Measurements from ENCODE around the gene C22orf23.
A peak's percentile ranks its signal among the peaks of the same experiment; 100 is the strongest.

Gene C22orf23

DNA sequence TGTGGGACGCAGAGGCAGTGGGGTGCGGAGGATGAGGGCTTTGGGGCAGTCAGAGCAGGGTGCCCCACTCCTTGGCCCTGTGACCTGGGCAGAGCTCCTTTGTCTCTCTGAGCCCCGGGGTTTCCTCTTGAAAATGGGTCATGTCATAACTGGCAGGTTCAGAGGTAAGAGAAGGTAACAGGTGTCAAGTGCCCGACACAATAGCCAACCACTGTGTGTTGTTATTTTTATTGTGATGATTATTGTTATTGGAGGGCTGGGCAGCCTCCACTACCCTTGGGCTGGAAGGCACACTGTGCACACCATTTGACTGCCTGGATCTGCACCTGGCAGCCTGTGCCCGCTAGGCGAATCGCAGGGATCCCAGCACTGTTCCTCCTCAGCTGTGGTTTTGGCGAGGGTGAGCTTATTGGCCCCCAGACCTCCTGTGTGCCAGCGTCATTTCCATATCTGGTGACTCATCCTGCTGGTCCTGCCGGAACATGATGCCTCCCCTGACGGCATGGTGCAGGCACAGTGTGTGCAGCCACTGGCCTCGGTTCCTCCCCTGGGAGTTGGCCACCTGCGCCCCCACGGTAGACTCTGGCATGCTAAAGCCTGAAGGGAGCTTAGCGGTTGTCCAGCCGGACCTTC, 46.4 kb upstream of the C22orf23 start (continued):
- TF ChIP-seq, protein P1, sequence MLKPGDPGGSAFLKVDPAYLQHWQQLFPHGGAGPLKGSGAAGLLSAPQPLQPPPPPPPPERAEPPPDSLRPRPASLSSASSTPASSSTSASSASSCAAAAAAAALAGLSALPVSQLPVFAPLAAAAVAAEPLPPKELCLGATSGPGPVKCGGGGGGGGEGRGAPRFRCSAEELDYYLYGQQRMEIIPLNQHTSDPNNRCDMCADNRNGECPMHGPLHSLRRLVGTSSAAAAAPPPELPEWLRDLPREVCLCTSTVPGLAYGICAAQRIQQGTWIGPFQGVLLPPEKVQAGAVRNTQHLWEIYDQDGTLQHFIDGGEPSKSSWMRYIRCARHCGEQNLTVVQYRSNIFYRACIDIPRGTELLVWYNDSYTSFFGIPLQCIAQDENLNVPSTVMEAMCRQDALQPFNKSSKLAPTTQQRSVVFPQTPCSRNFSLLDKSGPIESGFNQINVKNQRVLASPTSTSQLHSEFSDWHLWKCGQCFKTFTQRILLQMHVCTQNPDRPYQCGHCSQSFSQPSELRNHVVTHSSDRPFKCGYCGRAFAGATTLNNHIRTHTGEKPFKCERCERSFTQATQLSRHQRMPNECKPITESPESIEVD (tag by site-specific recombination; IDR thresholded peaks at IDR 0.05): no peak
- TF ChIP-seq EGR2 (tag by site-specific recombination; IDR thresholded peaks at IDR 0.05; ENCODE audit: low read depth): no peak
- no peak for TF ChIP-seq ZNF514 (tag by site-specific recombination; IDR thresholded peaks at IDR 0.05)
- TF ChIP-seq ZNF146 (tag by site-specific recombination; IDR thresholded peaks at IDR 0.05): no peak
- TF ChIP-seq SETDB1 (IDR thresholded peaks at IDR 0.05; ENCODE audit: insufficient read length, low read length): no peak
- no peak for TF ChIP-seq ZNF571 (tag by site-specific recombination; IDR thresholded peaks at IDR 0.05)
- TF ChIP-seq, protein P2, sequence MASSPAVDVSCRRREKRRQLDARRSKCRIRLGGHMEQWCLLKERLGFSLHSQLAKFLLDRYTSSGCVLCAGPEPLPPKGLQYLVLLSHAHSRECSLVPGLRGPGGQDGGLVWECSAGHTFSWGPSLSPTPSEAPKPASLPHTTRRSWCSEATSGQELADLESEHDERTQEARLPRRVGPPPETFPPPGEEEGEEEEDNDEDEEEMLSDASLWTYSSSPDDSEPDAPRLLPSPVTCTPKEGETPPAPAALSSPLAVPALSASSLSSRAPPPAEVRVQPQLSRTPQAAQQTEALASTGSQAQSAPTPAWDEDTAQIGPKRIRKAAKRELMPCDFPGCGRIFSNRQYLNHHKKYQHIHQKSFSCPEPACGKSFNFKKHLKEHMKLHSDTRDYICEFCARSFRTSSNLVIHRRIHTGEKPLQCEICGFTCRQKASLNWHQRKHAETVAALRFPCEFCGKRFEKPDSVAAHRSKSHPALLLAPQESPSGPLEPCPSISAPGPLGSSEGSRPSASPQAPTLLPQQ (tag by site-specific recombination; IDR thresholded peaks at IDR 0.05): no peak
- TF ChIP-seq ZNF747 (tag by site-specific recombination; IDR thresholded peaks at IDR 0.05): no peak
- TF ChIP-seq ZSCAN16 (tag by site-specific recombination; IDR thresholded peaks at IDR 0.05): no peak
- no peak for TF ChIP-seq ZNF624 (tag by site-specific recombination; IDR thresholded peaks at IDR 0.05)
- no peak for TF ChIP-seq MYNN (tag by site-specific recombination; IDR thresholded peaks at IDR 0.05; ENCODE audit: borderline replicate concordance)
- TF ChIP-seq ZNF274 (IDR thresholded peaks at IDR 0.05; ENCODE audit: low read length): no peak
- TF ChIP-seq ZNF274 (tag by site-specific recombination; IDR thresholded peaks at IDR 0.05; ENCODE audit: borderline replicate concordance): no peak
- TF ChIP-seq KLF1 (tag by site-specific recombination; IDR thresholded peaks at IDR 0.05): no peak
- TF ChIP-seq, protein P3, sequence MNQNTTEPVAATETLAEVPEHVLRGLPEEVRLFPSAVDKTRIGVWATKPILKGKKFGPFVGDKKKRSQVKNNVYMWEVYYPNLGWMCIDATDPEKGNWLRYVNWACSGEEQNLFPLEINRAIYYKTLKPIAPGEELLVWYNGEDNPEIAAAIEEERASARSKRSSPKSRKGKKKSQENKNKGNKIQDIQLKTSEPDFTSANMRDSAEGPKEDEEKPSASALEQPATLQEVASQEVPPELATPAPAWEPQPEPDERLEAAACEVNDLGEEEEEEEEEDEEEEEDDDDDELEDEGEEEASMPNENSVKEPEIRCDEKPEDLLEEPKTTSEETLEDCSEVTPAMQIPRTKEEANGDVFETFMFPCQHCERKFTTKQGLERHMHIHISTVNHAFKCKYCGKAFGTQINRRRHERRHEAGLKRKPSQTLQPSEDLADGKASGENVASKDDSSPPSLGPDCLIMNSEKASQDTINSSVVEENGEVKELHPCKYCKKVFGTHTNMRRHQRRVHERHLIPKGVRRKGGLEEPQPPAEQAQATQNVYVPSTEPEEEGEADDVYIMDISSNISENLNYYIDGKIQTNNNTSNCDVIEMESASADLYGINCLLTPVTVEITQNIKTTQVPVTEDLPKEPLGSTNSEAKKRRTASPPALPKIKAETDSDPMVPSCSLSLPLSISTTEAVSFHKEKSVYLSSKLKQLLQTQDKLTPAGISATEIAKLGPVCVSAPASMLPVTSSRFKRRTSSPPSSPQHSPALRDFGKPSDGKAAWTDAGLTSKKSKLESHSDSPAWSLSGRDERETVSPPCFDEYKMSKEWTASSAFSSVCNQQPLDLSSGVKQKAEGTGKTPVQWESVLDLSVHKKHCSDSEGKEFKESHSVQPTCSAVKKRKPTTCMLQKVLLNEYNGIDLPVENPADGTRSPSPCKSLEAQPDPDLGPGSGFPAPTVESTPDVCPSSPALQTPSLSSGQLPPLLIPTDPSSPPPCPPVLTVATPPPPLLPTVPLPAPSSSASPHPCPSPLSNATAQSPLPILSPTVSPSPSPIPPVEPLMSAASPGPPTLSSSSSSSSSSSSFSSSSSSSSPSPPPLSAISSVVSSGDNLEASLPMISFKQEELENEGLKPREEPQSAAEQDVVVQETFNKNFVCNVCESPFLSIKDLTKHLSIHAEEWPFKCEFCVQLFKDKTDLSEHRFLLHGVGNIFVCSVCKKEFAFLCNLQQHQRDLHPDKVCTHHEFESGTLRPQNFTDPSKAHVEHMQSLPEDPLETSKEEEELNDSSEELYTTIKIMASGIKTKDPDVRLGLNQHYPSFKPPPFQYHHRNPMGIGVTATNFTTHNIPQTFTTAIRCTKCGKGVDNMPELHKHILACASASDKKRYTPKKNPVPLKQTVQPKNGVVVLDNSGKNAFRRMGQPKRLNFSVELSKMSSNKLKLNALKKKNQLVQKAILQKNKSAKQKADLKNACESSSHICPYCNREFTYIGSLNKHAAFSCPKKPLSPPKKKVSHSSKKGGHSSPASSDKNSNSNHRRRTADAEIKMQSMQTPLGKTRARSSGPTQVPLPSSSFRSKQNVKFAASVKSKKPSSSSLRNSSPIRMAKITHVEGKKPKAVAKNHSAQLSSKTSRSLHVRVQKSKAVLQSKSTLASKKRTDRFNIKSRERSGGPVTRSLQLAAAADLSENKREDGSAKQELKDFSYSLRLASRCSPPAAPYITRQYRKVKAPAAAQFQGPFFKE (tag by site-specific recombination; IDR thresholded peaks at IDR 0.05; ENCODE audit: borderline replicate concordance): no peak
- no peak for TF ChIP-seq KLF10 (tag by site-specific recombination; IDR thresholded peaks at IDR 0.05)
- TF ChIP-seq, protein P4, sequence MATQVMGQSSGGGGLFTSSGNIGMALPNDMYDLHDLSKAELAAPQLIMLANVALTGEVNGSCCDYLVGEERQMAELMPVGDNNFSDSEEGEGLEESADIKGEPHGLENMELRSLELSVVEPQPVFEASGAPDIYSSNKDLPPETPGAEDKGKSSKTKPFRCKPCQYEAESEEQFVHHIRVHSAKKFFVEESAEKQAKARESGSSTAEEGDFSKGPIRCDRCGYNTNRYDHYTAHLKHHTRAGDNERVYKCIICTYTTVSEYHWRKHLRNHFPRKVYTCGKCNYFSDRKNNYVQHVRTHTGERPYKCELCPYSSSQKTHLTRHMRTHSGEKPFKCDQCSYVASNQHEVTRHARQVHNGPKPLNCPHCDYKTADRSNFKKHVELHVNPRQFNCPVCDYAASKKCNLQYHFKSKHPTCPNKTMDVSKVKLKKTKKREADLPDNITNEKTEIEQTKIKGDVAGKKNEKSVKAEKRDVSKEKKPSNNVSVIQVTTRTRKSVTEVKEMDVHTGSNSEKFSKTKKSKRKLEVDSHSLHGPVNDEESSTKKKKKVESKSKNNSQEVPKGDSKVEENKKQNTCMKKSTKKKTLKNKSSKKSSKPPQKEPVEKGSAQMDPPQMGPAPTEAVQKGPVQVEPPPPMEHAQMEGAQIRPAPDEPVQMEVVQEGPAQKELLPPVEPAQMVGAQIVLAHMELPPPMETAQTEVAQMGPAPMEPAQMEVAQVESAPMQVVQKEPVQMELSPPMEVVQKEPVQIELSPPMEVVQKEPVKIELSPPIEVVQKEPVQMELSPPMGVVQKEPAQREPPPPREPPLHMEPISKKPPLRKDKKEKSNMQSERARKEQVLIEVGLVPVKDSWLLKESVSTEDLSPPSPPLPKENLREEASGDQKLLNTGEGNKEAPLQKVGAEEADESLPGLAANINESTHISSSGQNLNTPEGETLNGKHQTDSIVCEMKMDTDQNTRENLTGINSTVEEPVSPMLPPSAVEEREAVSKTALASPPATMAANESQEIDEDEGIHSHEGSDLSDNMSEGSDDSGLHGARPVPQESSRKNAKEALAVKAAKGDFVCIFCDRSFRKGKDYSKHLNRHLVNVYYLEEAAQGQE (tag by site-specific recombination; IDR thresholded peaks at IDR 0.05): no peak
- TF ChIP-seq ZNF837 (tag by site-specific recombination; IDR thresholded peaks at IDR 0.05): no peak
- no peak for TF ChIP-seq YY1 (tag by site-specific recombination; IDR thresholded peaks at IDR 0.05)
- TF ChIP-seq OSR2 (tag by site-specific recombination; IDR thresholded peaks at IDR 0.05): peak; percentile 47
- no peak for TF ChIP-seq ZNF558 (tag by site-specific recombination; IDR thresholded peaks at IDR 0.05)
- TF ChIP-seq, protein P5, sequence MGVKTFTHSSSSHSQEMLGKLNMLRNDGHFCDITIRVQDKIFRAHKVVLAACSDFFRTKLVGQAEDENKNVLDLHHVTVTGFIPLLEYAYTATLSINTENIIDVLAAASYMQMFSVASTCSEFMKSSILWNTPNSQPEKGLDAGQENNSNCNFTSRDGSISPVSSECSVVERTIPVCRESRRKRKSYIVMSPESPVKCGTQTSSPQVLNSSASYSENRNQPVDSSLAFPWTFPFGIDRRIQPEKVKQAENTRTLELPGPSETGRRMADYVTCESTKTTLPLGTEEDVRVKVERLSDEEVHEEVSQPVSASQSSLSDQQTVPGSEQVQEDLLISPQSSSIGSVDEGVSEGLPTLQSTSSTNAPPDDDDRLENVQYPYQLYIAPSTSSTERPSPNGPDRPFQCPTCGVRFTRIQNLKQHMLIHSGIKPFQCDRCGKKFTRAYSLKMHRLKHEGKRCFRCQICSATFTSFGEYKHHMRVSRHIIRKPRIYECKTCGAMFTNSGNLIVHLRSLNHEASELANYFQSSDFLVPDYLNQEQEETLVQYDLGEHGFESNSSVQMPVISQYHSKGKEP (tag by site-specific recombination; IDR thresholded peaks at IDR 0.05): peak; percentile 41
- no peak; the same call in 1 of the 2 replicates for TF ChIP-seq ZNF76 (tag by site-specific recombination; IDR thresholded peaks at IDR 0.05; ENCODE audit: borderline replicate concordance, low read depth)
- no peak for TF ChIP-seq MEIS1 (CRISPR knock-in tag; IDR thresholded peaks at IDR 0.05; ENCODE audit: borderline replicate concordance)
- no peak for TF ChIP-seq ZNF529 (tag by site-specific recombination; IDR thresholded peaks at IDR 0.05; ENCODE audit: insufficient replicate concordance)
- peak; percentile 94 for TF ChIP-seq ZNF600 (tag by site-specific recombination; IDR thresholded peaks at IDR 0.05)
- TF ChIP-seq ZNF48 (tag by site-specific recombination; IDR thresholded peaks at IDR 0.05): no peak
